ENCODE results near the gene AADACL4.

Gene AADACL4

DNA sequence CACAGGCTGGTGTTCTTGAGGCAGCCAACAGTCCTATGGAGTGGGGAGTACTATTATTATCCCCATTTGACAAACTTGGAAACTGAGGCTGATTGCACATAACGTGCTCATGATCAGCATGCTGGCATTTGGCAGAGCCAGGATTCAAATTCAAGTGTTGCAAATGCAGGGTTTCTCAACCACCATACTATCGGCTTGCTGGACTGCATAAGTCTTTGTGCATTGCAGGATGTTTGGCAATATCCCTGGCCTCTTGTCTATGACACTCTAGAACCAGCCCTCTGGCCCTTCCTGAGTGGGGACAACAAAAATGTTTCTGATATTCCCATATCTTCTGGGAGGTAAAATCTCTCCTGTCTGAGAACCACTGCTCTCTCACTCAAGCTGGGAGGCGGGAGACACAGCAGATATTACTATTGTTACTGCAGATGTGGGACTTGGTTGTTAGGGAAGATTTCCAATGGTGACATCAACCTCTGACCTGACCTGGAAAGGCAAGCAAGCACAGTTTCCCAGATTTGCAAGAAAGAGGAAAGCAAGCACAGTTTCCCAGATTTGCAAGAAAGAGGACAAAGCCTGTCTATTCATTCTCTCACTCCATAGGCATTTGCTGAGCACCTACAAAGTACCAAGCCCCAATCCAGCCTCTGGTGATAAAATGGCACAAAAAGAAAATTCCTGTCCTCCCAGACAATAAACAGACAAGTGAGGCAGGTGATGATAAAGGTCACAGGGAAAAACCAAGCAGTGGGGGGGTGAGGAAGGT lies 71.0 kb downstream of the AADACL4 start:
- Histone ChIP-seq H3K9me3 (ENCODE audit: control insufficient read depth in 1 of 2, low read length in 2 of 2) (no peaks in the 10 kb centered on the region), H3K27me3 (ENCODE audit: low read depth, low read length) (no peaks in the 10 kb centered on the region), H3K36me3 (ENCODE audit: control insufficient read depth in 1 of 2, insufficient read depth in 2 of 2, low read length in 2 of 2) (no peaks in the 10 kb centered on the region), H3K4me3 (ENCODE audit: low read depth in 1 of 2, low read length in 2 of 2) (no peak overlapping the region), H3K27ac (ENCODE audit: low read length) (no peak overlapping the region), H3K4me1 (ENCODE audit: control insufficient read depth in 1 of 2, insufficient read depth in 2 of 2, low read length in 2 of 2) (no peaks in the 10 kb centered on the region)

- H3K27ac ChIP-seq (ENCODE audit: low read length): no peak within 1 kb of the TSS
- no peaks in the 10 kb centered on the region for H3K4me1 ChIP-seq (ENCODE audit: control insufficient read depth in 1 of 2, insufficient read depth in 2 of 2, low read length in 2 of 2)
- H3K27me3 ChIP-seq (ENCODE audit: low read depth, low read length): no peaks in the 10 kb centered on the region
- H3K9me3 ChIP-seq (ENCODE audit: control insufficient read depth in 1 of 2, low read length in 2 of 2): no peaks in the 10 kb centered on the region
- H3K4me3 ChIP-seq (ENCODE audit: low read depth in 1 of 2, low read length in 2 of 2): no peak within 1 kb of the TSS
- H3K36me3 ChIP-seq (ENCODE audit: control insufficient read depth in 1 of 2, insufficient read depth in 2 of 2, low read length in 2 of 2): no peaks in the 10 kb centered on the region
These were observed 72.1 kb downstream of the AADACL4 start, which contains the start of gene AADACL3 for GRCh38 chr1:12715896-12716437. Gene AADACL3, plus strand, starts transcription at chr1:12716110. Its CDS starts 67 bp downstream, at chr1:12716177.

Measured in muscle layer of duodenum (tissue), 2 donors.